Stromal cell of bone marrow (primary cell): ENCODE results near the gene IL20RA.
"Not testable (repeated sequence)": the region's sequence is repeated elsewhere in the genome, so short reads cannot be mapped to it uniquely, and the experiment has no call there.

ENCODE experiments used
- DNase-seq: peaks from one replicate; pipeline ENCODE4 v3.0.0-alpha.2; 2012; ENCODE audit warnings: low read depth

The IL20RA gene, protein sequence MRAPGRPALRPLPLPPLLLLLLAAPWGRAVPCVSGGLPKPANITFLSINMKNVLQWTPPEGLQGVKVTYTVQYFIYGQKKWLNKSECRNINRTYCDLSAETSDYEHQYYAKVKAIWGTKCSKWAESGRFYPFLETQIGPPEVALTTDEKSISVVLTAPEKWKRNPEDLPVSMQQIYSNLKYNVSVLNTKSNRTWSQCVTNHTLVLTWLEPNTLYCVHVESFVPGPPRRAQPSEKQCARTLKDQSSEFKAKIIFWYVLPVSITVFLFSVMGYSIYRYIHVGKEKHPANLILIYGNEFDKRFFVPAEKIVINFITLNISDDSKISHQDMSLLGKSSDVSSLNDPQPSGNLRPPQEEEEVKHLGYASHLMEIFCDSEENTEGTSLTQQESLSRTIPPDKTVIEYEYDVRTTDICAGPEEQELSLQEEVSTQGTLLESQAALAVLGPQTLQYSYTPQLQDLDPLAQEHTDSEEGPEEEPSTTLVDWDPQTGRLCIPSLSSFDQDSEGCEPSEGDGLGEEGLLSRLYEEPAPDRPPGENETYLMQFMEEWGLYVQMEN

DNA sequence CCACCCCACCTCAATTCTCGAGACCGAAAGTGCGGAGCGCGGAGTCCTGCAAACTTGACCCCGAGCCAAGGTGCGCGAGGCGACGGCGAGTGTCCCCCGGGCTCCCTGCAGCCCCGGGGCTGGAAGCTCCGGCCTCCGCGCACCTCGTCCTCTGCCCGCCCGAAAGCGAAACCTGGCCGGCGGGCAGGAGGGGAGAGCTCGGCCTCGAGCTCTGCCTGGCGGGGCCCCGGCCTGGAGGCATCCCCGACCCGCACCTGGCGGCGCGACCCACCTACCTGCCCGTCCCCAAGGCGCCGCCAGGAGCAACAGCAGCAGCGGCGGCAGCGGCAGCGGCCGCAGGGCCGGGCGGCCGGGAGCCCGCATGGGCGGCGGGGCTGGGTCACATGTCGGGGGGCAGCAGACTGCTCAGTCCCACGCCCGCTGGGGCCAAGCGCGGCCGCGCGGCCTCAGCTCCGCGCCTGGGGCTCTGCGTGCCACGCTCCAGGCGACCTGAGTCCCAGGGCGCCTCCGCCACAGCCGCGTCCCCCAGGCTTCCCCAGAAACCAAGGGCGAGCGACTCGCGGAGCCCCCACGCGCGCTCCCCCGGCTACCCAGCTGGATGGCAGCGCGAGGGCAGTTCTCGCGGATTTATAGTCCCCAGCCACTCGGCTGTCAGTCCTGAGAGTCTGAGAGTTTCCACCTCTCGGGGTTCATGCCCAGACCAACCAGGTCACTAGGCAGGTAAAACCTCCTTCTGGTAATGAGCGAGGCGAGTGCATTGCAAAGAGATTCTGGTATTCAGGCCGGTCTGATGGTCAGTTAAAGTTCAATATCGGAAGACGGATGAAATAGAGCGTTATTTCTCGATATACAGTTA, at the start of gene IL20RA:
IL20RA (minus strand) TSS at position 600 of the 856 bp plus-strand sequence; CDS start at position 363, 237 bp downstream.
- DNase-seq = no peak

DNA sequence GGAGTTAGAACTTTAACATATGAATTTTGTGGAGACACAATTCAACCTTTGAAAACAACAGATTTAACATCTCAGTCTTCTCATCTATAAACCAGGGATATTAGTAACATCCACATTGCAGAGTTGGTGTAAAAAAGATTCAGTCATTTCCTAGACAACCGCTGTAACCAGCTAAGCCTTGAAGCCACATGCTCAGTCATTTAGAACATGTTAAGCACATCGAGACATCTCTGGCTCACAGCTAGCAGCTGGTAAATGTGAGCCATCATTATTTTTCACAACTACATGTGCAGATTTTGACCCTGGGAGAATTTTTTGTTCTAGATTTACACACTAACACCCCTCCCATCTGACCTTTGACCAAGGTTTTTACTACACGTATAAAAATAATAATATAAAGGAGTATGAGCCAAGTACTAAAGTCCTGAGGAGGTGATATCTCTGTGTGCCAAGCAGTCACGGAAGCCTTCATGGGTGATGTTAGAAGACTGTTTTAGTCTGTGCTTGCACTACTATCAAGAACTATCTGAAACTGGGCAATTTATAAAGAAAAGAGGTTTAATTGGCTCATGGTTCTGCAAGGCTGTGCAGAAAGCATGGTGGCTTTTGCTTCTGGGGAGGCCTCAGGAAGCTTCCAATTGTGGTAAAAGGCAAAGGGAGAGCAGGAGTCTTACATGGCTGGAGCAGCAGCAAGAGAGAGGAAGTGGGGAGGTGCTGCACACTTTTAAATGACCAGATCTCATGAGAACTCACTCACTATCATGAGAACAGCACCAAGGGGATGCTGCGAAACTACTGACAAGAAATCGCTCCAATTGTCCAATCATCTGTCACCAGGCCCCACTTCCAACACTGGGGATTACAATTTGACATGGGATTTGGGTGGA, 48.7 kb upstream of the IL20RA start:
- no peak for DNase-seq

DNA sequence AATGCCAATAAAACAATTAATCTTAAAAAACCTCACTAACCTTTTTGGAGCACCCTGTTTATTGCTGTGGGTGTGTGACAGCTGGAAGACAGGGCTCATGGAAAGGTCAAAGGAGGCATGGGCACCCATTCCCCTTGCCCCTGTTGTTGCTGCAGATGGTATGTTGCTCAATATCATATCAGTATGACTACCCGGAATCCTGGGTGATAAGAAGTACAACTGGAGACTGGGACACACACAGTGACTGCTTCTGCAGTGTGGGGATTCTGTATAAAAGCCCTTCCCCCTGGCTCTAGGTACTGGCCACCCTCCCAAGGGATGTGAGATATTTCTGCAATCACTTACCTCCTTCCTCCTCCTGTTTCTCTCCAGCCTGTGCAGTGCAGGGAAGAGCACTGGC, 47.3 kb upstream of the IL20RA start:
- DNase-seq = no peak

DNA sequence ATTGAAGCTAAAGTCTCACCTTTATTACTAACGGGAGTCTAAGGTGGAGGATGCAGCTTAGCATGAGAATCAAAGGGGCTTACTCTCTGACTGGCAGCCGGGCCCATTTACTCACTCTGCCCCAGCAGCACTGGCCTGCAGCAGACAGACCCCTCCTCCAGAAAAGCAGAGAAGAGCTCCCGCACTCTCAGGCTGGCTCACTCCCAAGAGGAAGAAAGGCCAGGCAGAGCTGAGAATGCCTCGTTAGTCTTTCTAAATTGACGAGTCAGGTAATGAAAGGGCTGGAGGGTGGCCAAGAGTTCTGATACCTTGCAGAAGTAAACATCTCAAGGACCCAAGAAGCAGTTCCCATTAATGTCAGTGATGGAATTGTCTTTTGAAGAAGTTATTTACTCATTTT, 44.5 kb upstream of the IL20RA start:
- no peak for DNase-seq

DNA sequence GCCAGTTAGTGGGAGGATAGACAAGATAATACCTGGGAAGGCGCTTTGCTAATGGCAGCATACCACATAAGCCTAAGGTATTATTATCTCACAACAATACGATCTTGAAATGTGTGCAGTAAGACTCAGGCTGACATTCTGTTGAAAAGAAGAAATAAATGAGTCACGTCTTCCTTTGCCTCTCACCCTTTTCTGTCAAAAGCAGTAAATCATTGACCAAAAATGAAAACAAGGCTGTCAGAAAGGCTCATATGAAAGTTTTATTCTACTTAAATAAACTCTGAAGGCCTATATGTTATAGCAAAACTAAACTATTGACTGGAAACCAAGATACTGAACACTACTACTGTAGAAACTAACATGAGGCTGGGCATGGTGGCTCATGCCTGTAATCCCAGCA, 43.1 kb upstream of the IL20RA start:
- no peak for DNase-seq

DNA sequence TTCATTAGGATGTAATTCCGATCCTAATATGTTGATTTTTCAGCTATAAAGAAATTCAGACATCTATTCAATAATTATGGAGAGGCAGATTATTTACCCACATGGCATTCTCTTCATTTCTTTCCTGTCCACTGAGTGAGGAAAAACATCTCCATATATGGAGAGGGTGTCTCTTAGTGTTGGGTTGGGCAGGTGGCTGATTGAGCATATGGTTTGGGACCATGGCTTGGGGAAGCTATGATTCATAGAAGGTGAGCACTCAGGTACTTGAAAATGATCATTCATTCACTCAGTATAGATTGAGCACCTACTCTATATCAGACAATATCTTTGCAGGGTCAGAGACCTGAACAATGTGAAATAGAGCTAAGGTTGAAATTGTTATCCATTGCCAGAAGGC, 41.3 kb upstream of the IL20RA start:
- no peak for DNase-seq

DNA sequence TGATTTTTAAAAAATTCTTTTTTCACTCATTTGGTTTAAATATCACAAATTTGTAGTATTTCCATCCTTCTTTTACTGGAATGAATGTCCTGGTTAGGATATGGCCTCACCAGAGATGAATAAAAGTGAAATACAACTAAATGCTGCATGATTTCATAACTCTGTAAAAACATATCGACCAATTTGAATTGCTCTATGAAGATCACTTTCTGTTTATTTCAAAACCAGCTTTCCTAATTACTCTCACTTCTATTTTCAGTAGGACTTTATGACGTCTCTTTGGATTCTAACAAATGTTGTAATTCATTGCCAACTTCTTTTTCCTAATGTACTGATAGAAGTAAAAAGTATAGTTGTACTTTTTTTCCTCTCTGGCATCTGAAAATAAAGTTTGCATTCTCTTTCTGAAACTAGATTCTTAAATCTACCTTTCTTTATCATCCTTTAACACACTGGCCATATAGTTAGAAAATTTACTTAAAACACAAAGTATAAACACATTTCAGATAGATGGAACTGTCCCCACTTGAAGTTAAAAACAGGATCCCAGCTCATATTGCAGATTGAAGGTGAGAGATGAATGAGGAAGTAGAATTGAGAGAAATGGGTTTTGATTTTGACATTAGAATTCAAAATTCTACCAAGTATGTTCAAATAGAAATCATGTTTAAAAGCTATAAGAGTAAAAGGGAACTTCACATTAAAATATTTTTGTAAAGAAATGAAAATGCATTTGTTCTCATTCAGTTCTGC, 40.3 kb upstream of the IL20RA start:
- DNase-seq = no peak

DNA sequence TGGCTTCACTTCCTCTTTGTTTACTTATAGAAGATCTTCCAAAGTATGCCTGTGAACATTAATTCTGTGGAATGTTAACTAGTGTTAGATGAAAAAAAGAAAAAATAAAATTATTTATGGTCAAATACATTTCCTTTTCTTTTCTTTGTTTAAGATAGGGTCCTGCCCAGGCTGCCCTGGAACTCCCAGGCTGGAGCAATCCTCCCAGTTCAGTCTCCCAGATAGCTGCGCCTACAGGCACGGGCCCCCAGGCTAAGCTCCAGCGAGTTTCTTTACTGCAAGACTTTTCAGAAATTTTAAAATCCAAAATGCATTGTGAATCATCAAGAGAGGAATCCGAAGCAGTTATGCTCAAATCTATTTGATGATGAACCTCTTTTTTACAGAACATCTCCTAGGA, 39.3 kb upstream of the IL20RA start:
- no peak for DNase-seq

DNA sequence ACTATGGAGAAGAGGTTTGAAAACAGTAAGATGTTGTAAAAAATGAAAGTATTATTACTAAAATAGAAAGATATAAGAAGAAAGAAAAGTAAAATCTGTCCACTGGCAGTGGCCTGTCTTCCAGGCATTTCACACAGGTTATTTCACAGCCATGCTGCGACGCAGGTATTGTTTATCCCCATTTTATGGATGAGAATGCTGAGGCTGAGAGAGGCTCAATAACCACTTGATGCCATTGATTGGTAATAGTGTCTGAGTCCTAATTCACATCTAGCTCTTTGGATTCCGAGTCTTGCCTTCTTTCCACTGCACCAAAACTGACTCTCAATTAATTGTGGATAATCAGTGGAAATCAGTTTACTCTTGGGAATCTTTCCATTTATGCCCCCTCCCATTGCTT, 37.2 kb upstream of the IL20RA start:
- no peak for DNase-seq

DNA sequence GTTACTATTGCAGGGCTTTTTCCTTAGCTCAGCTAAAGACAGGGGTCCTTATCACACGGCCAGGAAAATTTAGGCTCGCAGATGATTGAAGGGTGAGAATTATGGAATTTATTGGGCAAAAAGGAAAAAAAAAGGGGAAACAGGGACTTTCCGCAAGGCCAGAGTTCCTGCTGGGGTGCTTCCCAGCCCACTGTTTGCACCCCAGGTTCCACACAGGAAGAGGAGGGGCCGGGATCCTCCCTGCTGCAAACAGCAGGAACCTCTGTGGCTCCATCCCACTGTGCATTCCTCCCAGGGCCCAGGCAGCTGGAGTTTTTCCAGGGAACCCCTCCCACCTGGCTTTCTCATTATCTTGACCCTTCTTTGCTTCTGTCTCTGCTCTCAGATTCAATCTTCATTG, 35.9 kb upstream of the IL20RA start:
- no peak for DNase-seq

DNA sequence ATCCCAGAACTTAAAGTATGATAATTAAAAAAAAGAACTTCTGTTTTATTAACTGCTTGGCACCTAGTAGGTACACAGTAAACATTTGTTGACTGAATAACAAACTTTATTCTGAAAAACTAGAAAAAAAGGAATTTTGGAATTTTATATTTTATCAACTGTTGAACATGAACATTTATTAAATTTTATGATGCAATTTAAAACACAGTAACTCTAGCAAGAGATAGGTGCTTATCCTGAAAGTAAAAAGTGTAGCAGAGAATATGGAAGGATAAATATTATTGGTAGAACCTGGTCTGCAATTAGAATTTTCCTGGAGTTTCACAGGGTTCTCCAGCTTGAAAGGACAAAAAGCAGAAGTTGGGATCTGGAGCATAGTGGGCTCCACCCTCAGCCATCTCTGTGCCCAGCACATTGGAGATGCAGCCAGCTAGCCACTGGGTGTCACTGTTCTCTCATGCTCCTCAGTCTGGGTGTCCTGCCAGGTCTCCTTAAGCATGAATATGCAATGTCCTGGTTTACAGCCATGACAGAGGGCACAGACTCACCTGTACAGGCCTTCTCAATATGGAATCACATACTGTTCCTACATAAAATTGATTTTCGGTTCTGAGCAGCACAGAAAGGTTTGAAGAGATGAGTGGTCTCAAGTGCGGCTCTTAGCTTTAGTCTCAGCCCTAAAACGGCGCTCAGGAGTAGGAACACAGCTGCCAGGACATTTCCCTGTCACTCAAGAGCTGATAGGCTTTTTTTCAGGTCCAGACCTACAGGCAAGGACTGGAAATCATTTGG, 31.7 kb upstream of the IL20RA start:
- peak; percentile 48 for DNase-seq

DNA sequence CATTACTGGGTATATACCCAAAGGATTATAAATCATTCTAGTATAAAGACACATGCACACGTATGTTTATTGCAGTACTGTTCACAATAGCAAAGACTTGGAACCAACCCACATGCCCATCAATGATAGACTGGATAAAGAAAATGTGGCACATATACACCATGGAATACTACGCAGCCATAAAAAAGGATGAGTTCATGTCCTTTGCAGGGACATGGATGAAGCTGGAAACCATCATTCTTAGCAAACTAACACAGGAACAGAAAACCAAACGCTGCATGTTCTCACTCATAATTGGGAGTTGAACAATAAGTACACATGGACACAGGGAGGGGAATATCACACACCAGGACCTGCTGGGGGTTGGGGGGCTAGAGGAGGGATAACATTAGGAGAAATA, 31.0 kb upstream of the IL20RA start:
- DNase-seq = not testable (repeated sequence)

DNA sequence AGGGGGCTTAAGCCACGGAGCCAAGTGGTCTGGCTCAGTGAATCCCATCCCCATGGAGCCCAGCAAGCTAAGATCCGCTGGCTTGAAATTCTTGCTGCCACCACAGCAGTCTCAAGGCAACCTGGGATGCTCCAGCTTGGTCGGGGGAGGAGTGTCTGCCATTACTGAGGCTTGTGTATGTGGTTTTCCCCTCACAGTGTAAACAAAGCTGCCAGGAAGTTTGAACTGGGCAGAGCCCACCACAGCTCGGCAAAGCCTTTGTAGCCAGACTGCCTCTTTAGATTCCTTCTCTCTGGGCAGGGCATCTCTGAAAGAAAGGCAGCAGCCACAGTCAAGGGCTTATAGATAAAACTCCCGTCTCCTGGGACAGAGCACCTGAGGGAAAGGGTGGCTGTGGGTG, 25.5 kb upstream of the IL20RA start:
- no peak for DNase-seq

DNA sequence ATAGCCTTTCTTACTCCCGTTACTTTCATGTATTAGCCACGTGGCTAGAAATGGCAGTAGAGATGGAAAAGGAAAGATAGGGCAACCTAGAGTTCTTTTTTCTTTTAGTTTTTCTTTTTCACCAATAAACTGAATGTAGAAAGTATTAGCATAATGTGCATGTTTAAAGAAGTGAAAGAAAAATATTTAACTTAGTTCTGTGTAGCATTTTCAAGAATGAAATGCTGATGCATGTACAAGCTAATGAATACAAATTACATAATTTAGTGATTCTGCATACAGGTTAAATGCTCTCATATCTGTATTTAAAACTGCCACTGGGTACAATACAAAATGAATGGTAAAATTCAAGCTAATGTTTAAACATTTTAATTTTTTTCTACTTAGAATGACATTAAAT, 22.6 kb upstream of the IL20RA start:
- DNase-seq = no peak

DNA sequence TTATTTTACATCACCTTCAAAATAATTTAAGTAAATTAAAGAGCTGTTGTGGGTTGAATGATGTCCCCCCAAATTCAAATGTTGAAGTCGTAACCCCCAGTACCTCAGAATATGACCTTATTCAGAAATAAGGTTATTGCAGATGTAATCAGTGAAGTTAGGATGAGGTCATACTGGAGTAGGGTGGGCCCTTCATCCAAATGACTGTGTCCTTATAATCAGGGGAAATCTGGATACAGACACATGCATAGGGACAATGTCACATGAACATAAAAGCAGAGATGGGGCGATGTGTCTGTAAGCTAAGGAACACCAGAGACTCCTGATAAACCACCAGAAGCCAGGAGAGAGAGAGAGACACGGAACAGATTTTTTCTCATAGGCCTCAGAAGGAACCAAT, 13.3 kb upstream of the IL20RA start:
- no peak for DNase-seq

DNA sequence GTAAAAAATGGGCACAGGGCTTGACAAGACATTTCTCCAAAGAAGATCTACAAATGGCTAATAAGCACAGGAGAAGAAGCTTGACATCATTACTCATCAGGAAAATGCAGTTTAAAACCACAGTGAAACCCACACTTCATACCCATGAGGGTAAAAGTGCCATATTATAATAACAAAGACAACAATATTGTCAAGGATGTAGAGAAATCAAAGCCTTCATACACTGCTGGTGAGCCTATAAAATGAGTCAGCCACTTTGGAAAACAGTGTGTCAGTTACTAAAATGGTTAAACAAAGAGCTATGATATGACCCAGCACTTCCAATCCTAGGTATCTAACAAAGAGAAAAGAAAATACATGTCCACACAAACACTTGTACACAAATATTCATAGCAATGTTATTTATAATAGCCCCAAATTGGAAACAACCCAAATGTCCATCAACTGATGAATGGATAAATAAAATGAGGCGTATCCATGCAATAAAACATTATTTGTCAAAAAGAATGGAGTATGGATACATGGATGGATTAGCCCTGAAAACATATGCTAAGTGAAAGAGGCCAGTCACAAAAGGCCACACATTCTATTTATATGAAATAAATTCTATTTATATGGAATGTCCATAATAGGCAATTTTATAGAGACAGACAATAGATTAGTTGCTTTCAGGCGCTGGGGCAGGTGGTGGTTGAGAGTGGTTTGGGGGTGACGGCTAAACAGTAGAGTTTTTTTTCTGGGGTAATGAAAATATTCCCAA, 11.5 kb upstream of the IL20RA start:
- no peak for DNase-seq

DNA sequence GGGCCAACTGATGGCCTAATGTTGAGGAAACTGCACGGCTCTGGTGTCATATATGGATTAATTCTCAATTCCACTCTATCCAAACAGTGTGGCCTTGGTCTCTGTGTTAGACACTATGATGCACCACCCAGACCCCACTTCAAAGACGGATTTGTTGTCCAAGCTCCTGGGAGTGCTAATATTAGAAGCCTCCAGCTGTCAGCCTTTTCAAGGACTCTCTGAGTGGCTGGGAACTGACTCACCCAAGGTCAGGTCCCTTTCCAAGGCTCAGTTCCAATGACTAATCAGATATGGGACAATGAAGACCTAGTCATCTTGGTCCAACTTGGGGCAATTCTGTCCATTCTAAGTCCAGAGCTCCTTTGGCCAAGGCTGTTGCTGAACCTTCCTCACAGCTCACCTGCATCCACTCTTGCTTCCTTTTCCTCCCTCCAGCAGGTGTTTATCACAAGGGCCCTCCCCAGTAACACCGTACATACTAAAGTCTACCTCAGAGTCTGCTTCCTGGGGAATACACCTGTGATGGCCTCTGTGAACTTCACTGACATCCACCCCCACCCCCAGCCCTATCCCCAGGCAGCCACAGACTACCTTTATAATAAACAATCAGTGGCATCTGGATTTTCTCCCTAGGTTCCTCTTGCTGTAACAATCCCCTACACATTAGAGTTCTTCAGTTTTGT, 7.2 kb upstream of the IL20RA start:
- DNase-seq = no peak

DNA sequence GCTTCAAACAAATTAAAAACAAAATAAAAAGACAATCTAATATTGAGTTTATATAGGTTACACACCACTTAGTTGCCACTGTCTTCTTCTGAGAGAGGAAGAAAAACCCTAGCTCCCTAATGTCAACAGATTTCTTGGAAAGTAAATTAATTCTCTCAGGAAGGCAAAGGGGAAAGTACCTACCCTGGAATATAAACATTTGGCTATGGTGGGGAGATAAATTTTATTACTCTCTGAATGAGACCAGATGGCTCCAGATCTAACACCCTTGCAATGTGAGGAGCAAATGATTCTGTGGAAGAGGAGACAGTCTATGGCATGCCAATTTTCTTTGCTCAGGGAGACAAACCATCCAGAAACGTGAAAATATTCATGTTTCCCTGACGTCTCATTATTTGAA, 4.3 kb upstream of the IL20RA start:
- no peak for DNase-seq

DNA sequence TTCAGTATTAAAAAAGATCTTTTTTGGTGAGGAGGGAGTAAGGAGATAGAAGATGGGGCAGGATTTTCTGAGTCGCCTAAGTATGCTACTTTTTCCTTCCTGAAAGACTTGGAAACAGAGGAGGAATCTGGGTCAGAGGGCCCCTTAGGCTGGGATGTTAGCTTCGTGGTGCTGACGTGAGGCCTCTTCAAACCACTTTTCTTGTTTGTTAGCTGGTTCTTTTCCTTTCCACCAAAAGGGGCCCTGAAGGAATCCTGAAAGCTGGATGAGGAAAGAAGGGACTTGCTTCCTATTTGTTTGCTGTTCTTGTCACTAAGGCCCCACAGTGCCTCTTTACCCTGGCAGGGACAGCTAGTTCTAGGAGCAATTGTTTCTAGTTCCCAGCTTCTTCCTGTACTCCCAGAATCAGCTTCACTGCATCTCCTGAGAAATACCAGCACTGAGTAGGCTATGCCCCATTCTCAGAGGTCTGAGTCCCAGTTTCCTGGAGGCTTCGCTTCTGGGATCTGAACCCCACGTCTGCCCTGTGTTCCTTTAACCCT, 2.2 kb upstream of the IL20RA start:
- no peak for DNase-seq
